SU-DHL-6 (cell line): ENCODE data around the gene PRSS27.

ENCODE experiments used
- H2AFZ ChIP-seq: fragments of 200-600 bp; sonication (generic); 2 replicates; pipeline ENCODE4 v1.6.1; 2014; ENCODE audit warnings: low read depth, mild to moderate bottlenecking, moderate library complexity, mixed read lengths, antibody characterized with exemption, low read length; ENCODE audit not compliant: severe bottlenecking
- H3F3A ChIP-seq: fragments of 200-600 bp; shearing (Covaris generic); 2 replicates; pipeline ENCODE4 v1.6.0; 2016; ENCODE audit warnings: antibody characterized with exemption, mild to moderate bottlenecking; ENCODE audit not compliant: insufficient read depth
- H3K27ac ChIP-seq: fragments of 200-600 bp; sonication (generic); 2 replicates; pipeline ENCODE4 v1.5.1; 2016; ENCODE audit warnings: low read depth, mild to moderate bottlenecking, low read length, moderate library complexity, mixed read lengths
- H3K27me3 ChIP-seq: fragments of 200-600 bp; sonication (generic), shearing (Covaris generic); 2 replicates; pipeline ENCODE4 v1.6.0; 2014; ENCODE audit warnings: mild to moderate bottlenecking, low read length
- H3K36me3 ChIP-seq: fragments of 200-600 bp; sonication (generic); 2 replicates; pipeline ENCODE4 v1.6.1; 2014; ENCODE audit warnings: mild to moderate bottlenecking, low read length, mixed read lengths
- H3K4me2 ChIP-seq: fragments of 300-600, 200-600 bp; shearing (Covaris generic), sonication (generic); 2 replicates; pipeline ENCODE4 v1.6.0; 2014; ENCODE audit warnings: low read length, low read depth, mild to moderate bottlenecking; ENCODE audit not compliant: poor library complexity, severe bottlenecking
- H3K4me3 ChIP-seq: fragments of 200-600 bp; sonication (generic); 2 replicates; pipeline ENCODE4 v1.5.1; 2014; ENCODE audit warnings: antibody characterized with exemption, low read length, mild to moderate bottlenecking, mixed read lengths; ENCODE audit not compliant: insufficient read depth, poor library complexity, severe bottlenecking
- H3K79me2 ChIP-seq: fragments of 200-600 bp; sonication (generic); 2 replicates; pipeline ENCODE4 v1.6.1; 2014; ENCODE audit warnings: mild to moderate bottlenecking, low read length, moderate library complexity; ENCODE audit not compliant: insufficient read depth
- H3K9ac ChIP-seq: fragments of 200-600 bp; sonication (generic); 2 replicates; pipeline ENCODE4 v1.7.0; 2014; ENCODE audit warnings: mild to moderate bottlenecking, low read length
- H3K9me2 ChIP-seq: fragments of 200-600 bp; sonication (generic); replicated peaks from 2 replicates; pipeline ENCODE4 v1.6.1; 2014; ENCODE audit warnings: low read length; ENCODE audit not compliant: insufficient read depth
- H3K9me3 ChIP-seq: fragments of 200-600 bp; sonication (generic); 2 replicates; pipeline ENCODE4 v1.6.1; 2014; ENCODE audit warnings: low read length, mixed read lengths; ENCODE audit not compliant: insufficient read depth
- H4K20me1 ChIP-seq: fragments of 200-600 bp; sonication (generic); 2 replicates; pipeline ENCODE4 v1.6.1; 2014; ENCODE audit warnings: low read depth, mild to moderate bottlenecking, antibody characterized with exemption, low read length, moderate library complexity, mixed read lengths
- CTCF ChIP-seq: fragments of 200-600 bp; sonication (generic); IDR thresholded peaks from one replicate; pipeline ENCODE4 v1.5.1; 2017; ENCODE audit warnings: antibody characterized with exemption, mild to moderate bottlenecking, low read length, moderate library complexity; ENCODE audit not compliant: insufficient read depth, poor library complexity, severe bottlenecking
- EZH2phosphoT487 ChIP-seq: fragments of 200-600 bp; sonication (generic), shearing (Covaris generic); conservative IDR thresholded peaks from 2 replicates; pipeline ENCODE4 v1.6.1; 2018; ENCODE audit warnings: mild to moderate bottlenecking, antibody characterized with exemption, low read length, moderate library complexity, mixed read lengths

PRSS27 gene

GRCh38 chr16:2663553-2664546 lies 56.2 kb downstream of the PRSS27 start:
- no peak for TF ChIP-seq CTCF
- TF ChIP-seq EZH2phosphoT487, result no peak
- Histone ChIP-seq H3K9me3 (no peaks in the 10 kb centered on the region), H3K4me3 (no peak overlapping the region), H3K9ac (no peak overlapping the region), H3K79me2 (no peaks in the 10 kb centered on the region), H3K36me3 (no peaks in the 10 kb centered on the region), H3K9me2 (no peaks in the 10 kb centered on the region), H3K4me2 (no peak overlapping the region), H3F3A (no peaks in the 10 kb centered on the region), H3K27me3 (no peaks in the 10 kb centered on the region), H2AFZ (no peak overlapping the region), H4K20me1 (no peaks in the 10 kb centered on the region), H3K27ac (no peak overlapping the region)
